Transverse colon (tissue), 4 donors: ENCODE results near the gene SPATA19.

Experiments used
- CTCF ChIP-seq, 5 experiments: fragments of 200-600 bp in 3 of 5; fragments of 450-650 bp in 2 of 5; sonication (generic) in 3 of 5; IDR thresholded peaks; 1 replicate in 2 of 5; 2 replicates in 3 of 5; pipeline ENCODE4 v1.5.1; 2016 to 2017; ENCODE audit warnings: antibody characterized with exemption in 5 of 5, inconsistent platforms in 3 of 5, mild to moderate bottlenecking in 2 of 5, moderate library complexity in 1 of 5
- POLR2A ChIP-seq: fragments of 450-650 bp; IDR thresholded peaks from one replicate; pipeline ENCODE4 v1.6.1; 2016; ENCODE audit warnings: antibody characterized with exemption, mild to moderate bottlenecking, moderate library complexity
- POLR2AphosphoS5 ChIP-seq, 3 donors: sonication (generic); formaldehyde crosslinking; IDR thresholded peaks; one replicate each; pipeline ENCODE4 v1.6.1; 2016; ENCODE audit warnings: antibody characterized with exemption in 3 of 3

GRCh38 chr11:133795088-133795487 is 50.2 kb downstream of the SPATA19 start:
- TF ChIP-seq CTCF (IDR thresholded peaks at IDR 0.05) (no peak), POLR2A (no peak), POLR2AphosphoS5 (IDR thresholded peaks at IDR 0.05) (no peak)
